HEK293 (cell line): ENCODE measurements around the gene HMGXB4.

Experiments
- CTCF ChIA-PET: fragments of 350-600 bp; formaldehyde crosslinking; extraction: SDS; loops from one replicate; lab custom pipeline; 2021; ENCODE audit warnings: antibody characterized with exemption; lab: Yijun Ruan, JAX
- POLR2A ChIA-PET: fragments of 300-600 bp; formaldehyde crosslinking; extraction: SDS; loops from one replicate; lab custom pipeline; 2020; ENCODE audit warnings: antibody characterized with exemption, inconsistent platforms; lab: Yijun Ruan, JAX
- H3K27ac ChIP-seq: fragments of 200-500 bp; sonication (Bioruptor generic); 2 replicates; pipeline ENCODE4 v1.5.1; 2014; ENCODE audit warnings: low read depth, low read length, control low read depth, inconsistent platforms; ENCODE audit errors: extremely low read depth
- H3K36me3 ChIP-seq, 2 experiments: fragments of 200-500 bp in 1 of 2; sonication (Bioruptor generic) in 1 of 2; 1 replicate in 1 of 2; 2 replicates in 1 of 2; pipeline ENCODE4 v1.5.1; 2014 to 2017; ENCODE audit warnings: inconsistent platforms in 2 of 2, low read length in 2 of 2; ENCODE audit not compliant: control insufficient read depth in 2 of 2, insufficient read depth in 1 of 2
- H3K4me1 ChIP-seq: fragments of 200-500 bp; sonication (Bioruptor generic); 2 replicates; pipeline ENCODE4 v1.5.1; 2014; ENCODE audit warnings: mild to moderate bottlenecking, low read length, inconsistent platforms; ENCODE audit not compliant: control insufficient read depth, insufficient read depth
- H3K4me3 ChIP-seq: 2 replicates; pipeline ENCODE4 v1.5.1; 2011; ENCODE audit warnings: low read depth, mild to moderate bottlenecking, control low read depth, low read length, moderate library complexity
- H3K9me3 ChIP-seq: fragments of 200-500 bp; sonication (Bioruptor generic); 2 replicates; pipeline ENCODE4 v1.5.1; 2014; ENCODE audit warnings: low read depth, low read length, inconsistent platforms; ENCODE audit not compliant: control insufficient read depth, insufficient read depth
- BCL11A ChIP-seq: fragments of 450-650 bp; formaldehyde crosslinking; IDR thresholded peaks from 2 replicates; pipeline ENCODE4 v1.5.1; 2016; ENCODE audit warnings: low read depth, missing biosample characterization, missing genetic modification characterization
- KLF10 ChIP-seq: fragments of 450-650 bp; IDR thresholded peaks from 2 replicates; pipeline ENCODE4 v1.5.1; 2018; ENCODE audit warnings: missing biosample characterization, mild to moderate bottlenecking, missing genetic modification characterization
- KLF16 ChIP-seq: fragments of 450-650 bp; formaldehyde crosslinking; IDR thresholded peaks from 2 replicates; pipeline ENCODE4 v1.5.1; 2017; ENCODE audit warnings: missing biosample characterization, missing genetic modification characterization
- PRDM1 ChIP-seq: fragments of 450-650 bp; formaldehyde crosslinking; IDR thresholded peaks from 2 replicates; pipeline ENCODE4; 2016; ENCODE audit warnings: missing biosample characterization, missing genetic modification characterization
- SALL2 ChIP-seq: fragments of 450-650 bp; formaldehyde crosslinking; IDR thresholded peaks from 2 replicates; pipeline ENCODE4 v1.5.0; 2017; ENCODE audit warnings: missing biosample characterization, mild to moderate bottlenecking, missing genetic modification characterization, borderline replicate concordance
- WT1 ChIP-seq: fragments of 450-650 bp; formaldehyde crosslinking; IDR thresholded peaks from 2 replicates; pipeline ENCODE4 v1.5.1; 2016; ENCODE audit warnings: missing biosample characterization, missing genetic modification characterization
- ZFHX2 ChIP-seq: fragments of 450-650 bp; formaldehyde crosslinking; conservative IDR thresholded peaks from 2 replicates; pipeline ENCODE4 v1.5.1; 2016; ENCODE audit warnings: missing biosample characterization, missing genetic modification characterization
- ZNF132 ChIP-seq: fragments of 450-650 bp; formaldehyde crosslinking; IDR thresholded peaks from 2 replicates; pipeline ENCODE4 v1.5.1; 2017; ENCODE audit warnings: missing biosample characterization, missing genetic modification characterization, borderline replicate concordance
- ZNF157 ChIP-seq: fragments of 450-650 bp; formaldehyde crosslinking; IDR thresholded peaks from 2 replicates; pipeline ENCODE4 v1.5.1; 2016; ENCODE audit warnings: missing biosample characterization, missing genetic modification characterization
- ZNF302 ChIP-seq: fragments of 450-650 bp; formaldehyde crosslinking; IDR thresholded peaks from 2 replicates; pipeline ENCODE4 v1.5.1; 2016; ENCODE audit warnings: missing biosample characterization, missing genetic modification characterization, low read depth
- ZNF433 ChIP-seq: fragments of 450-650 bp; formaldehyde crosslinking; IDR thresholded peaks from 2 replicates; pipeline ENCODE4 v1.5.1; 2016; ENCODE audit warnings: missing biosample characterization, missing genetic modification characterization, low read depth
- ZNF514 ChIP-seq: fragments of 450-650 bp; formaldehyde crosslinking; IDR thresholded peaks from 2 replicates; pipeline ENCODE4 v1.5.1; 2016; ENCODE audit warnings: missing biosample characterization, missing genetic modification characterization
- ZNF521 ChIP-seq: fragments of 450-650 bp; formaldehyde crosslinking; IDR thresholded peaks from 2 replicates; pipeline ENCODE4 v1.5.1; 2017; ENCODE audit warnings: missing biosample characterization, mild to moderate bottlenecking, missing genetic modification characterization
- ZNF555 ChIP-seq: fragments of 450-650 bp; formaldehyde crosslinking; conservative IDR thresholded peaks from 2 replicates; pipeline ENCODE4 v1.5.1; 2017; ENCODE audit warnings: missing biosample characterization, mild to moderate bottlenecking, missing genetic modification characterization, inconsistent platforms
- ZNF600 ChIP-seq: fragments of 450-650 bp; formaldehyde crosslinking; IDR thresholded peaks from 2 replicates; pipeline ENCODE4 v1.5.1; 2016; ENCODE audit warnings: missing biosample characterization, missing genetic modification characterization
- ZNF670 ChIP-seq: fragments of 450-650 bp; formaldehyde crosslinking; IDR thresholded peaks from 2 replicates; pipeline ENCODE4 v1.5.1; 2016; ENCODE audit warnings: missing biosample characterization, missing genetic modification characterization, low read depth
- ZNF701 ChIP-seq: fragments of 450-650 bp; formaldehyde crosslinking; IDR thresholded peaks from 2 replicates; pipeline ENCODE4 v1.5.1; 2016; ENCODE audit warnings: missing biosample characterization, missing genetic modification characterization
- ZNF768 ChIP-seq: fragments of 450-650 bp; formaldehyde crosslinking; IDR thresholded peaks from 2 replicates; pipeline ENCODE4 v1.5.1; 2018; ENCODE audit warnings: missing biosample characterization, mild to moderate bottlenecking, missing genetic modification characterization
- ZNF785 ChIP-seq: fragments of 450-650 bp; formaldehyde crosslinking; IDR thresholded peaks from 2 replicates; pipeline ENCODE4 v1.5.1; 2016; ENCODE audit warnings: missing biosample characterization, missing genetic modification characterization
- TF ChIP-seq, protein P1 (sequence below): fragments of 450-650 bp; formaldehyde crosslinking; IDR thresholded peaks from 2 replicates; pipeline ENCODE4 v1.5.1; 2016; ENCODE audit warnings: missing biosample characterization, missing genetic modification characterization
- TF ChIP-seq, protein P2 (sequence below): fragments of 450-650 bp; formaldehyde crosslinking; IDR thresholded peaks from 2 replicates; pipeline ENCODE4 v1.5.1; 2016; ENCODE audit warnings: missing biosample characterization, missing genetic modification characterization
- TF ChIP-seq, protein P3 (sequence below): fragments of 450-650 bp; formaldehyde crosslinking; optimal IDR thresholded peaks from 2 replicates; pipeline ENCODE3; 2016; ENCODE audit warnings: missing biosample characterization, mild to moderate bottlenecking, missing genetic modification characterization
- TF ChIP-seq, protein P4 (sequence below): fragments of 450-650 bp; formaldehyde crosslinking; IDR thresholded peaks from 2 replicates; pipeline ENCODE4 v1.5.1; 2016; ENCODE audit warnings: missing biosample characterization, missing genetic modification characterization
- TF ChIP-seq, protein P5 (sequence below): fragments of 450-650 bp; formaldehyde crosslinking; IDR thresholded peaks from 2 replicates; pipeline ENCODE4 v1.5.1; 2016; ENCODE audit warnings: missing biosample characterization, missing genetic modification characterization

The HMGXB4 gene

DNA sequence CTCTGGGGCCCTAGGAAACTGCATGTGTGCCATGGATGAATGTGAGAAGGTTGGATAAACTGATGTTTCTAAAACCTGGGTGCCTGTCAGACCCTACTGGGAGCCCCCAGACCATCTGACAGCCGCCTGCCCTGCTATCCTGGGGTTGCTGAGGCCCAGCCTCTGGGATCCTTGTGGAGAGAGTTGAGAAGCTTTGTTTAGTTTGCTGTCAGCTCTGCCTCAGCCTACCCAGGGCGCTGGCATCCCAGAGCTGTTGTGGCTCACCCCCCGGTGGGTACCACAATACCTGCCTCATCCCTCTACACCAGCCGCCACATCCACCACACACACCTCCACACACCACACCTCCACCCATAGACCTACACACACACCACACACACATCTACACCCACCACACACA, 85.1 kb downstream of the HMGXB4 start:
- Histone ChIP-seq H3K36me3 (peaks cover 12 to 72% of the 10 kb centered on the region in 2 experiments; a peak in 2 of 3 replicates), H3K9me3 (no peaks in the 10 kb centered on the region), H3K27ac (no peak overlapping the region), H3K4me1 (no peaks in the 10 kb centered on the region), H3K4me3 (no peak overlapping the region)
- TF ChIP-seq, protein P1, sequence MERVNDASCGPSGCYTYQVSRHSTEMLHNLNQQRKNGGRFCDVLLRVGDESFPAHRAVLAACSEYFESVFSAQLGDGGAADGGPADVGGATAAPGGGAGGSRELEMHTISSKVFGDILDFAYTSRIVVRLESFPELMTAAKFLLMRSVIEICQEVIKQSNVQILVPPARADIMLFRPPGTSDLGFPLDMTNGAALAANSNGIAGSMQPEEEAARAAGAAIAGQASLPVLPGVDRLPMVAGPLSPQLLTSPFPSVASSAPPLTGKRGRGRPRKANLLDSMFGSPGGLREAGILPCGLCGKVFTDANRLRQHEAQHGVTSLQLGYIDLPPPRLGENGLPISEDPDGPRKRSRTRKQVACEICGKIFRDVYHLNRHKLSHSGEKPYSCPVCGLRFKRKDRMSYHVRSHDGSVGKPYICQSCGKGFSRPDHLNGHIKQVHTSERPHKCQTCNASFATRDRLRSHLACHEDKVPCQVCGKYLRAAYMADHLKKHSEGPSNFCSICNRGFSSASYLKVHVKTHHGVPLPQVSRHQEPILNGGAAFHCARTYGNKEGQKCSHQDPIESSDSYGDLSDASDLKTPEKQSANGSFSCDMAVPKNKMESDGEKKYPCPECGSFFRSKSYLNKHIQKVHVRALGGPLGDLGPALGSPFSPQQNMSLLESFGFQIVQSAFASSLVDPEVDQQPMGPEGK (tag by site-specific recombination): no peak
- no peak for TF ChIP-seq ZNF768 (tag by site-specific recombination)
- TF ChIP-seq ZNF514: no peak
- TF ChIP-seq ZNF701 (tag by site-specific recombination): no peak
- no peak for TF ChIP-seq SALL2
- CTCF ChIA-PET: no interaction called here
- POLR2A ChIA-PET: no interaction called here

DNA sequence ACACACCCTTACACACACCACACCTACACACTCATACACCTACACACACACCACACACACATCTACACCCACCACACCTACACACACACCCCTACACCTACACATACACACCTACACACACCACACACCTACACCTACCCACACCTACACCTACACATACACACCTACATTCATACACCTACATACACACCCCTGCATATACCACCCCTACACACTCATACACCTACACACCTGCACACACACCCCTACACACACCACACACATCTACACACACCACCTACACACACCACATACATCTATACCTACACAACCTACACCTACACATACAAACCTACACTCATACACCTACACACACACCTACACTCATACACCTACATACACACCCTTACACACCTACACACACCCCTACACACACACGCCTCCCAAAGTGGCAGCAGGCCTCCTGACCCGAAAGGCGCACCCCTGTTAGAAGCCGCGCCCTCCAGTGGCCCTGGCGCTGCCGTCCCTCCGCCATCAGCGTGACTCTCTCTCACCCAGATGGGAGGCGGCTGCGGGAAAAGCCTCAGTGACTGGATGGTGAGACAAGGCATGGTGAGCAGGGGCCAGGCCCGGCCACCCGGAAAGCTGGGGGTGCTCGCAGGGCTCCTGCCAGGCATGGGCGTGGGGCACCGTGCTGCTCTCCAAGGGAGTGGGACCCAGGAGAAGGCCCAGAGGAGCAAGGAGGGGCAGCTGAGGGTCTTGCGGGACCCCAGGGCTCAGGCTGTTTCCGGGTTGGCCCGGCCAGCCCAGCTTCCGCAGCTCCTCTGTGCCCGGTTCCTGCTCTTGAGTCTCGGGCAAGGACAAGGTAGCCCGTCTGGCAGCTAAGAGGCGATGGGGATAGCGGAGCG, 86.6 kb downstream of the HMGXB4 start:
- no peak overlapping the region for H3K27ac ChIP-seq
- ChIA-PET POLR2A (no interaction called here), CTCF (no interaction called here)
- TF ChIP-seq ZNF433 (tag by site-specific recombination) (no peak), ZFHX2 (tag by site-specific recombination) (peak; percentile 98), WT1 (no peak), ZNF521 (tag by site-specific recombination) (no peak), ZNF132 (tag by site-specific recombination) (no peak), ZNF302 (tag by site-specific recombination) (no peak), ZNF600 (no peak), KLF10 (tag by site-specific recombination) (no peak), BCL11A (tag by site-specific recombination) (no peak), ZNF785 (tag by site-specific recombination) (no peak), ZNF555 (tag by site-specific recombination) (no peak), PRDM1 (no peak), KLF16 (no peak), ZNF670 (no peak), ZNF157 (peak; percentile 76)
- TF ChIP-seq, protein P2, sequence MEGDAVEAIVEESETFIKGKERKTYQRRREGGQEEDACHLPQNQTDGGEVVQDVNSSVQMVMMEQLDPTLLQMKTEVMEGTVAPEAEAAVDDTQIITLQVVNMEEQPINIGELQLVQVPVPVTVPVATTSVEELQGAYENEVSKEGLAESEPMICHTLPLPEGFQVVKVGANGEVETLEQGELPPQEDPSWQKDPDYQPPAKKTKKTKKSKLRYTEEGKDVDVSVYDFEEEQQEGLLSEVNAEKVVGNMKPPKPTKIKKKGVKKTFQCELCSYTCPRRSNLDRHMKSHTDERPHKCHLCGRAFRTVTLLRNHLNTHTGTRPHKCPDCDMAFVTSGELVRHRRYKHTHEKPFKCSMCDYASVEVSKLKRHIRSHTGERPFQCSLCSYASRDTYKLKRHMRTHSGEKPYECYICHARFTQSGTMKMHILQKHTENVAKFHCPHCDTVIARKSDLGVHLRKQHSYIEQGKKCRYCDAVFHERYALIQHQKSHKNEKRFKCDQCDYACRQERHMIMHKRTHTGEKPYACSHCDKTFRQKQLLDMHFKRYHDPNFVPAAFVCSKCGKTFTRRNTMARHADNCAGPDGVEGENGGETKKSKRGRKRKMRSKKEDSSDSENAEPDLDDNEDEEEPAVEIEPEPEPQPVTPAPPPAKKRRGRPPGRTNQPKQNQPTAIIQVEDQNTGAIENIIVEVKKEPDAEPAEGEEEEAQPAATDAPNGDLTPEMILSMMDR: 0 out of 2 replicates have a peak, but pooled peaks have one; percentile 21
- TF ChIP-seq, protein P3, sequence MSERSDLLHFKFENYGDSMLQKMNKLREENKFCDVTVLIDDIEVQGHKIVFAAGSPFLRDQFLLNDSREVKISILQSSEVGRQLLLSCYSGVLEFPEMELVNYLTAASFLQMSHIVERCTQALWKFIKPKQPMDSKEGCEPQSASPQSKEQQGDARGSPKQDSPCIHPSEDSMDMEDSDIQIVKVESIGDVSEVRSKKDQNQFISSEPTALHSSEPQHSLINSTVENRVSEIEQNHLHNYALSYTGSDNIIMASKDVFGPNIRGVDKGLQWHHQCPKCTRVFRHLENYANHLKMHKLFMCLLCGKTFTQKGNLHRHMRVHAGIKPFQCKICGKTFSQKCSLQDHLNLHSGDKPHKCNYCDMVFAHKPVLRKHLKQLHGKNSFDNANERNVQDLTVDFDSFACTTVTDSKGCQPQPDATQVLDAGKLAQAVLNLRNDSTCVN (tag by site-specific recombination): no peak
- TF ChIP-seq, protein P4, sequence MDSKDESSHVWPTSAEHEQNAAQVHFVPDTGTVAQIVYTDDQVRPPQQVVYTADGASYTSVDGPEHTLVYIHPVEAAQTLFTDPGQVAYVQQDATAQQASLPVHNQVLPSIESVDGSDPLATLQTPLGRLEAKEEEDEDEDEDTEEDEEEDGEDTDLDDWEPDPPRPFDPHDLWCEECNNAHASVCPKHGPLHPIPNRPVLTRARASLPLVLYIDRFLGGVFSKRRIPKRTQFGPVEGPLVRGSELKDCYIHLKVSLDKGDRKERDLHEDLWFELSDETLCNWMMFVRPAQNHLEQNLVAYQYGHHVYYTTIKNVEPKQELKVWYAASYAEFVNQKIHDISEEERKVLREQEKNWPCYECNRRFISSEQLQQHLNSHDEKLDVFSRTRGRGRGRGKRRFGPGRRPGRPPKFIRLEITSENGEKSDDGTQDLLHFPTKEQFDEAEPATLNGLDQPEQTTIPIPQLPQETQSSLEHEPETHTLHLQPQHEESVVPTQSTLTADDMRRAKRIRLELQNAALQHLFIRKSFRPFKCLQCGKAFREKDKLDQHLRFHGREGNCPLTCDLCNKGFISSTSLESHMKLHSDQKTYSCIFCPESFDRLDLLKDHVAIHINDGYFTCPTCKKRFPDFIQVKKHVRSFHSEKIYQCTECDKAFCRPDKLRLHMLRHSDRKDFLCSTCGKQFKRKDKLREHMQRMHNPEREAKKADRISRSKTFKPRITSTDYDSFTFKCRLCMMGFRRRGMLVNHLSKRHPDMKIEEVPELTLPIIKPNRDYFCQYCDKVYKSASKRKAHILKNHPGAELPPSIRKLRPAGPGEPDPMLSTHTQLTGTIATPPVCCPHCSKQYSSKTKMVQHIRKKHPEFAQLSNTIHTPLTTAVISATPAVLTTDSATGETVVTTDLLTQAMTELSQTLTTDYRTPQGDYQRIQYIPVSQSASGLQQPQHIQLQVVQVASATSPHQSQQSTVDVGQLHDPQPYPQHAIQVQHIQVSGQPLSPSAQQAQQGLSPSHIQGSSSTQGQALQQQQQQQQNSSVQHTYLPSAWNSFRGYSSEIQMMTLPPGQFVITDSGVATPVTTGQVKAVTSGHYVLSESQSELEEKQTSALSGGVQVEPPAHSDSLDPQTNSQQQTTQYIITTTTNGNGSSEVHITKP (tag by site-specific recombination): no peak
- TF ChIP-seq, protein P5, sequence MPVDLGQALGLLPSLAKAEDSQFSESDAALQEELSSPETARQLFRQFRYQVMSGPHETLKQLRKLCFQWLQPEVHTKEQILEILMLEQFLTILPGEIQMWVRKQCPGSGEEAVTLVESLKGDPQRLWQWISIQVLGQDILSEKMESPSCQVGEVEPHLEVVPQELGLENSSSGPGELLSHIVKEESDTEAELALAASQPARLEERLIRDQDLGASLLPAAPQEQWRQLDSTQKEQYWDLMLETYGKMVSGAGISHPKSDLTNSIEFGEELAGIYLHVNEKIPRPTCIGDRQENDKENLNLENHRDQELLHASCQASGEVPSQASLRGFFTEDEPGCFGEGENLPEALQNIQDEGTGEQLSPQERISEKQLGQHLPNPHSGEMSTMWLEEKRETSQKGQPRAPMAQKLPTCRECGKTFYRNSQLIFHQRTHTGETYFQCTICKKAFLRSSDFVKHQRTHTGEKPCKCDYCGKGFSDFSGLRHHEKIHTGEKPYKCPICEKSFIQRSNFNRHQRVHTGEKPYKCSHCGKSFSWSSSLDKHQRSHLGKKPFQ (tag by site-specific recombination): no peak

More for the DNA sequence above, 86.6 kb downstream of the HMGXB4 start:
- Histone ChIP-seq H3K36me3 (peaks cover 12 to 65% of the 10 kb centered on the region in 2 experiments; a peak in 2 of 3 replicates), H3K4me3 (no peak overlapping the region), H3K4me1 (no peaks in the 10 kb centered on the region), H3K9me3 (no peaks in the 10 kb centered on the region)
